NCI-H2029 (cell line): ENCODE results near the gene NT5DC3.
"Not testable (repeated sequence)": the region's sequence is repeated elsewhere in the genome, so short reads cannot be mapped to it uniquely, and the experiment has no call there.

Experiments used
- DNase-seq: peaks from one replicate; lab custom pipeline; 2025; lab: John Stamatoyannopoulos, UW

The NT5DC3 gene

GRCh38 chr12:103855896-103856657, 15.0 kb upstream of the NT5DC3 start:
- DNase-seq = no peak

DNA sequence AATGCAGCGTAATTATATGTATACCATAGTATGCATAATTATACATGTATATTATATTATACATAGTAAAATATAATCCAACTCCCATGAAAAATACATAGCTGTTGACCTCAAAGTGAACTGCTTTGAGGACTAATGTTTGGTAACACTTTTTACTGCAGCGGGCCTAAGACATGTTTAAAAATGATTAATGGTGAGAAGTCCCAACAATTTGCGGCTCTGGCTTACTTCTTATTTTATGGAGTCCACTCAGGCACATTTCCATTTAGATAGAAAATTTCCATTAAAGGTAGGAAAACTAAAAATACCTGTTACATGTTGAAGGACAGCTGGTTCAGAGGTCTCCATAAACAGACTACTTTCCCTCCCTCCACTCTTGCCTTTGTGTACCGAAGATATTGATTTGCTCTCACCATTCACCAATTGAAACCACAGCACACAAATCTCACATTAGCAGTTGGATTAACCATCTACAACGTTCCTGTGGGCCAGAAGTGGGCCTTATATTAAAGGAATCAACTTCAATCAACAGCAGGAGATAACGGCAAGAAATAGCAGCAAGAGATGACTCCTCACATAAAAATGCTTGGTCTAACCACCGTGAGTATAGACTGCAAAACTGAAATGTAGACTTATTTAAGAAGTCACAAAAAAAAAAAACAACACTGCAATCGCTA, 14.1 kb upstream of the NT5DC3 start:
- DNase-seq = no peak

- DNase-seq = no peak
These were observed 13.4 kb upstream of the NT5DC3 start for GRCh38 chr12:103854372-103854973.

- peak; percentile 83 for DNase-seq
These were observed 11.5 kb upstream of the NT5DC3 start for GRCh38 chr12:103852498-103852997.

GRCh38 chr12:103851127-103851526, 10.1 kb upstream of the NT5DC3 start:
- no peak for DNase-seq

- DNase-seq = no peak
These were observed 9.4 kb upstream of the NT5DC3 start for GRCh38 chr12:103850429-103850828.

DNA sequence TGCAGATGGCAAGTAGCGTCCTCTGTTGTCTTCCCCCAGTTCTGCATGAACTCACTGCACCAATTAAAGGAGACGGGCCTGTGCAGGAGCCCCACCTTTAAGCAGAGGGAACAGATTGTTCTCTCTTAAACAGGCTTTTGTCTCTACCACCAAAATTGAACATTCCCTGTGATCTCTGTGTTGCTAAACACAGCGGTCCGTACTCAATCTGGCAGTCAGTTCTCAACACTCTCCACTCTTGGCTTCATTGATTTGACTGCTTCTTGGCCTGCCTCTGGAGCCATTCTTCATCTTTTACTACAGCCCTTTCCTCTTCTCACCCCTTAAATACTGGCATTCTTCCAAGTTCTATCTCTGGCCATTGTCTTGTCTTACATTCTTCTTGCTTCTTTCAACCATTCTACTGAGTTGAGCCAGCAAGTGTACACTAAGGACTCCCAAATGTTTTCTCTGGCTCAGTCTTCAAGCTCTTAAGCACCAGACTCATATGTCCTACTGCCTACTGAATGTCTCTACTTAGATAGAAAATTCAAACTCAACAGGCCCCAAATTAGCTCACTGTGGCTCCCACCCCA, 8.0 kb upstream of the NT5DC3 start:
- no peak for DNase-seq

GRCh38 chr12:103848143-103848542, 7.1 kb upstream of the NT5DC3 start:
- DNase-seq = no peak

- DNase-seq = no peak
These were observed 5.4 kb upstream of the NT5DC3 start for GRCh38 chr12:103846415-103846814.

DNA sequence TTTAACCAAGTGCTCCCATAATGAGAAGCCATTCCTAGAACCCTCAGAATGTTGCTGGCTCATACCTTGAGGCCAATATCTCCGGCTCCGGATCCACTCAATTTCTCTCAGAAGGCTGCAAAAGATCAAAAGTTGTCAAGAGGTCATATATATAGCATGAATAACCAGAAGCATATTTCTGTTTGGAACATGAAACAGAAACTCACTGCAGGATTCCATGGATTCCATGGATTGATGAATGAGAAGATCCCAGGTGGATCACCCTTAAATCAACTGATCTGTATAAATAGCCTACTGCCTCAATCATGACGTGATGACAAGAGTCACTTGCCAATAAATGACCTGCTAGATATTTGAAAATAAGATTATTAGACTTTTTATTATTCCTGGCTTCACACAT, 3.3 kb upstream of the NT5DC3 start:
- DNase-seq = no peak

- no peak for DNase-seq
These were observed 903 bp upstream of the NT5DC3 start for GRCh38 chr12:103841690-103842584.

- no peak for DNase-seq
These were observed 565 bp downstream of the NT5DC3 start for GRCh38 chr12:103840462-103840875.

GRCh38 chr12:103839609-103840461, 1.2 kb downstream of the NT5DC3 start:
- DNase-seq = no peak

GRCh38 chr12:103839103-103839502, 1.9 kb downstream of the NT5DC3 start:
- DNase-seq = no peak

GRCh38 chr12:103838254-103838914, 2.6 kb downstream of the NT5DC3 start:
- no peak for DNase-seq

- DNase-seq = no peak
These were observed 4.7 kb downstream of the NT5DC3 start for GRCh38 chr12:103836345-103836744.

- DNase-seq = not testable (repeated sequence)
These were observed 5.2 kb downstream of the NT5DC3 start for GRCh38 chr12:103835747-103836335.

DNA sequence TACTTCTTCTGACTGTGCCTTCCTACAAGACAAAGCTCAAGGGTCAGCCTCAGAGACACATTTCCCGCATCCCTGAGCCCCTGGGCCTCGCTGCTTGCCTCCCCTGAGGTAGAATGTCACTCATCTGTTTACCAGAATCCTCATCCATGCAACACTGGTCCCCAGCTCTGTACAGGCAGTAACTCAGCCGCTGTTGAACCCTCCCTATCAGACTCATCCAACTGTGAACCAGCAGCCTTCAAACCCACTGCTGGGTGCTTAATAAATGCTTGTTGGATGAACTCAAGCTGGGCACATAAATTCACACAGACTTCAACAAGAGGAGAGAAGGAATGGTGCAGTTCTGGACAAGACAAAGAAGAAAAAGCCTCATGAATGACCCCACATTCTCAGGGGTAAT, 6.1 kb downstream of the NT5DC3 start:
- DNase-seq = no peak

DNA sequence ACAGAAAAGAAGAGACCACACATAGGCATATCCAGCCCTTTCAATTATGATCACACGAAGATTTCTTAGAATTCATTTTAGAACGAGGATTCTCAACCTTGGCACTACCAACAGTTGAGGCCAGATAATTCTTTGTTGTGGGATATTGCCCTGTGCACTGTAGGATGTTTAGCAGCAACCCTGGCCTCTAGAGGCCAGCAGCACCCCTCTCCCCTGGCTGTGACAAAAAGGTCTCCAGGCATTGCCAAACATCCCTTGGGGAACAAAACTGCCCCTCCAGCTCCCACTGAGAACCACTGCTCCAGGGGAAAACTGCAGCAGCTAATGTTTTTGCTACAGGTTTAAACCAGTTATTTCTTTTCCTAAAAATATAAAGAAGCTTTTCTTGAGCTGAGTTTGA, 7.1 kb downstream of the NT5DC3 start:
- DNase-seq = no peak
